Measurements from ENCODE around the gene OR51M1. TPM values are rescaled to one million over a fixed set of nuclear protein-coding genes. Genes with fewer than 3 reads are reported as not detected.
"Not testable (repeated sequence)": the region's sequence is repeated elsewhere in the genome, so short reads cannot be mapped to it uniquely, and the experiment has no call there.

The OR51M1 gene, protein sequence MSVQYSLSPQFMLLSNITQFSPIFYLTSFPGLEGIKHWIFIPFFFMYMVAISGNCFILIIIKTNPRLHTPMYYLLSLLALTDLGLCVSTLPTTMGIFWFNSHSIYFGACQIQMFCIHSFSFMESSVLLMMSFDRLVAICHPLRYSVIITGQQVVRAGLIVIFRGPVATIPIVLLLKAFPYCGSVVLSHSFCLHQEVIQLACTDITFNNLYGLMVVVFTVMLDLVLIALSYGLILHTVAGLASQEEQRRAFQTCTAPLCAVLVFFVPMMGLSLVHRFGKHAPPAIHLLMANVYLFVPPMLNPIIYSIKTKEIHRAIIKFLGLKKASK
- total RNA-seq, result not detected
- long read RNA-seq, result 0 reads

DNA sequence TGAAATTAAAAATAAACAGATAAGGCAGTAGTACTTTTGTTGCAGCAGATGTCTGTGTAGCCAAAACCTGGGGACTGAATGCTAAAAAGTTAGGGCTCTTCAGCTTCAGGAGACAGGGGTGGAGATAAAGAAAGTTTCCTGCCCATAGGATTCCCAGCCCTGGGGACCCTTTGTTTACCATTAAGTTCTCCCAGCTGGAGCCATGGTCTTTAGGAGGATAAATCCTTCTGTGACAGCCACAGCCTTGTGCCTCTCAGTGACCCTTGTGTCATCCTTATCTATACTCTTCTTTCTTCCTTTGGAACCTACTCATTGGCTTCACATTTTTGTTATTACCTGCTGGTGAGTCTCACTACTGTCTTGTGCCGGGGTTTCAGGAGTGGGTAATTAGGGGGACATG, at the start of gene OR51M1:
Gene OR51M1, plus strand, starts transcription at position 237 of the 400 bp plus-strand sequence. CDS start 5,587 bp downstream, outside the sequence.
- DNase-seq (ENCODE audit: low spot score), result no peak

DNA sequence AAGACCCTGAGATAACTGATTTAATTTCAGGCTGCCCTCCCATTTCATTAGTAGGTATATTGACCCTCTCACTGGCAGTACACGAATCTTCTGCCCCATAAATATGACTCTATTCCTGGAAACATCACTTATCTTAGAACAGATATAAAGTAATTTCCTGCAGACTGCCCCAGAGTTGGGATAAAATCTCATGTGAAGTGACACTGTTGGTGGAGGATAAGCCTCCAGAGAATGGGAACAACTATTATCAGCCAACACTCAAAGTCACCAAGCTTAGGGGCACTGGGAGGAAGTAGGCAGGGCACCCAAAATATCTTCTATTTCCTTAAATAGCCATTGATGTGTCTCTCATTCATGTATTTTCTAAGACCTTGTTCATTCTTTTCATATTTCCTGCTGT, 48.4 kb upstream of the OR51M1 start:
- DNase-seq (ENCODE audit: low spot score), result no peak

DNA sequence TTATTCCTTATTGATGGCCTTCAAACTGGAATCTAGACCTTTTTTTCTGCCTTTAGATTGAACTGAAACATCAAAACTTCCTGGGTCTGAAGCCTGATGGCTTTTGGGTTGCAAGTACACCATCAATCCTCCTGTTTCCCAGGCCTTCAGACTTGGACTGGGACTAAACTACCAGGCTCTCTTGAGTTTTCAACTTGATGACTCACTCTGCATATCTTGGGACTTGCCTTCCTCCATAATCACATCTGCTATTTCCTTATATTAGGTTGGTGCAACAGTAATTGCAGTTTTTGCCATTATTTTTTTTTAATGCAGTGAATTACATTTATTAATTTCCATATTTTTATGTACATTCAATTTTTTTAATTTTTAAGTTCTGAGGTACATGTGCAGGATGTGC, 47.3 kb upstream of the OR51M1 start:
- DNase-seq (ENCODE audit: low spot score), result no peak

DNA sequence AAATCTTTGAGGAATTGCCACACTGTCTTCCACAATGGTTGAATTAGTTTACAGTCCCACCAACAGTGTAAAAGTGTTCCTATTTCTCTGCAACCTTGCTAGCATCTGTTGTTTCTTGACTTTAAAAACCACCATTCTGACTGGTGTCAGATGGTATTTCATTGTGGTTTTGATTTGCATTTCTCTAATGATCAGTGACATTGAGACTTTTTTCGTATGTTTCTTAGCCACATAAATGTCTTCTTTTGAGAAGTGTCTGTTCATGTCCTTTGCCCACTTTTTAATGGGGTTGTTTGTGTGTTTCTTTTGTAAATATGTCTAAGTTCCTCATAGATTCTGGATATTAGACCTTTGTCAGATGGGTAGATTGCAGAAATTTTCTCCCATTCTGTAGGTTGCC, 46.4 kb upstream of the OR51M1 start:
- not testable (repeated sequence) for DNase-seq (ENCODE audit: low spot score)

DNA sequence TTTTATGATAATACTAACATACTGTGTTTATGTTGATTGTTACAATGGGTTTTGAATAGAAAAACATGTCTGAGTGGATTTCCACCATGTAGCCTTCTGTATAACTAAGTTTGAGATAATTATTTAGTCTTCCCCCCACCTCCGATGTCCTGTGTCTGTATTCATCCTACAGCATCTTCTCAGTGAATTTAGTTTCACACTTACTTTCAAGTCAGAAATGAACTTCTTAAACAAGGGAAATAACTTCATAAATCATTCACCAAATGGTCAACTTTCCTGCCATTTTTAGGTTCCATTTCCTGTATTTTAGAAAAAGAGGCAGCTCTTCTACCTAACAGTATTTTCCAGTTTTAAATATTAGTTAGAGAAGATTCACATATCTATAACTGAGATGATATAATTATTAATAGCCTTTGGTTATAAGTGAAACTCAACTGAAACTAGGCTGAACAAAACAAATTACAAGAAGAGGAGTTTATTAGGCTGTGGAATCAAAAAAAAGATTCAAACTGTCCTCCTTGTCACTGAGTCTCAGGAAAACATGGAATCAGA, 43.8 kb upstream of the OR51M1 start:
- DNase-seq (ENCODE audit: low spot score), result no peak

DNA sequence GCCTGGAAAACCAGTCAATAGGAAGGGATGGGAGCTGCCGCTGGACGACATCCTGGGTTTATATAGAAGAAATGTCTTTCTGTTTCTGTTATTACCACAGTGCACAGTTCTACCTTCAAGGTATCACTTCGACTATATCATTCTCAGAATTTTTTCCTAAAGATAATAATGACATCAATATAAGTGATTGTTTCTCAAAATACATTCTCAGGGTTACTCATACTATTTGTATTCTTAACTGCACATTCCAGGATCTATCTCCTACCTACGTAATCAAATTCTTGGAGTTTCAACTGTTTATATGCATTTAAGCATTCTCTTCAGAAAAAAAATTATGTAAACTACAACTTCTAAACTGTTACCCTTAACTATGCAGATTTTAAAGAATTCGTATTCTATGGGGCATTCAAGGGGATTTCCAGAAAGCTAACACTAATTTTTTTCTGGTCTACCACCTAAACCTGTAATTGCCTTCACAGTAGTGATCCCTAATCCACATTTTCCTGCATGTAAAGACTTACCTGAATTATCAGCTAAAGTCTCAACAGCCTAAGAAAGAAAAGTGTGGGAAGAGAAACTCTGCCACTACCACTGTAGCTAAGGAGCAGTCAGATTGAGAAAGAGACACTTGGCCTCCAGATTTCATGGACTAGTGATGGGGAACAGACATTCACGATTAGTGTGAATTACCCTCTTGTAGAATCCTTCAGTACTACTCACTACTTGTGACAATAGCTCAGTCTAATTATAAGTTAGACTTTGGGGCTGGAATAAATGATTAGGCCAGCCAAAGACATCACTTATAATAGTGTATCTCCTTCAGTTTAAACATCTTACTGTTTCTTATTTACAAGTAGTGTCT, 39.9 kb upstream of the OR51M1 start, which contains the start of gene OR51B5:
Gene OR51B5, minus strand, starts transcription at position 51 of the 862 bp plus-strand sequence. Its CDS starts 0 bp downstream, at position 51.
- no peak for DNase-seq (ENCODE audit: low spot score)

DNA sequence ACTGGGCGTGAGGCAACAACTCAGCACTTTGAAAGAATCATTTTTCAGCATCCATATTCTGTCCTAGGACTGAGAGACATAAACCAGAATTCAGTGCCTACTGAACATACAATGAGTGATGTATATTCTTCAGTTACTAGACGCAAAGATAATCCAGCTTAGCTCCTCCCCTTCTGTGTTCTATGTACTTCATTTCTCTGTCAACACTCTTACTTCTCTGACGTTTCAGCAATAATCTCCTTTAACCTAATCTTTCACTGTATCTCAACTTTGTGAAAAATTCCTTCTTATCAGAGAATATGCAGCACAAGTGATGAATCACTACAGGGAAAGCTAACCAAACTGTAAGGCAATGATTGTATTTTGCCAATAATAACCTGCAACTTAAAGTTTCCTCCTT, 37.8 kb upstream of the OR51M1 start:
- no peak for DNase-seq (ENCODE audit: low spot score)

DNA sequence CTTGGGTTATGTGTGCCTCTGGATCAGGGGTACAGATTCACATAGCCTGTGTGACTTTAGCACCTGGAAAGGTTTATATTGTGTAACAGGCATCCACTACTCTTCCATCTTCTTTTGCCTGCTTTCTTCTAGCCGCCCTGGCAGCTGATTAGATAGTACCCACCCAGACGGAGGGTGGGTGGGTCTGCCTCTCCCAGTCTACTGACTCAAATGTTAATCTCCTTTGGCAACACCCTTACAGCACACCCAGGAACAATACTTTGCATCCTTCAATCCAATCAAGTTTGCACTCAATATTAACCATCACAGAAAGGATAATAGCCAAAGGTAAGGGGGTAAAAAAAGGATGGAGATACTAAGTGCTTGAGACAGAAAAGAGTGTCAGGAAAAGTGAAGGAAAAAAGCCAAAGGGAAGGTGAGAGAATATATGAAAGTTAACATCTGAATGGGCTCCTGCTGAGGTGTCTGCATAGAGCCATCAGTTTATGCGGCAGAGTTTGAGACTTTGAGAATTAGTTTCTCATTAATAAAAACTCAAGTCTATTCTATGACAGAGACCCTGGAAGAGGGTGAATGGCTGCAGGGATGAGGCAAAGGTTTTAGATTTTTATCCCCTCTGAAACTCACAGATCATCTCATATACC, 34.9 kb upstream of the OR51M1 start:
- DNase-seq (ENCODE audit: low spot score), result no peak

DNA sequence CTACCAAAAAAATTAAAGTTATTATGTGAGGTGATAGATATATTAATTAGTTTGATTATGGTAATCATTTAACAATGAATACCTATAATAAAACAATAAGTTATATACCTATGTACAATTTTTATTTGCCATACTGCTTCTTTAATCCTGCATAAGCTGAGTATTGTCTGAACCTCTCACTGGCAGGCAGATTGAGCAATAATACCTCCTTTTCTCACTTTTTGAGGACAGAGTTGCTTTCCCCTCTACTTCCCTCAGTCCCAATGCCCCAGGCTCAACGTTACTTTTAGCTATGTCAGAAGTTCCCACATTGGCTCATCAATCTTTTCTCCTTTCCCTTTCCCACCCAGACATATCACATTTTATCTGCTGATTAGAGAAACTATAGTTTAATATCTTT, 34.1 kb upstream of the OR51M1 start:
- DNase-seq (ENCODE audit: low spot score), result no peak

DNA sequence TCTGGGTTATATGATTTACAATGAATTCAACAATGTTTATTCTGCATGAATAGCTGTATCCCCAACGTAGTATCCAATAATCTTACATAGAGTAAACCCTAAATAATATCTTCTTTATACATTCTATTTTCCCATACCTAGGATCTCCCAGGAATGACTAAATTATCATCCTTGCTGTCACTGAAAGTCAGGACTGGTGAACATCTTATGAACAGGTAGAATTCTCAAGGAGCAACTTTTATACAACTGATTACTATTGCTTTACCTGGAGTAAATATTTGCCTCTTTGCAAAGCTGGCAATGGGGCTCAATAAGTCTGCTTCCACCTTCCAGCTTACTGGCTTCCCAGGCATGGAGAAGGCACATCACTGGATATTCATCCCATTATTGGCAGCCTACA, 32.4 kb upstream of the OR51M1 start, which contains the start of gene OR51B6:
Gene OR51B6, plus strand, starts transcription at position 301 of the 400 bp plus-strand sequence. Its CDS starts 0 bp downstream, at position 301.
- DNase-seq (ENCODE audit: low spot score), result no peak

DNA sequence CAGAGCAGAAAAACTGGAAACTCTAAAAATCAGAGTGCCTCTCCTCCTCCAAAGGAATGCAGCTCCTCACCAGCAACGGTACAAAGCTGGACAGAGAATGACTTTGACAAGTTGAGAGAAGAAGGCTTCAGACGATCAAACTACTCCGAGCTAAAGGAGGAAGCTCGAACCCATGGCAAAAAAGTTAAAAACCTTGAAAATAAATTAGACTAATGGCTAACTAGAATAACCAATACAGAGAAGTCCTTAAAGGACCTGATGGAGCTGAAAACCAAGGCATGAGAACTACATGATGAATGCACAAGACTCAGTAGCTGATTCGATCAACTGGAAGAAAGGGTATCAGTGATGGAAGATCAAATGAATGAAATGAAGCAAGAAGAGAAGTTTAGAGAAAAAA, 27.6 kb upstream of the OR51M1 start:
- not testable (repeated sequence) for DNase-seq (ENCODE audit: low spot score)

DNA sequence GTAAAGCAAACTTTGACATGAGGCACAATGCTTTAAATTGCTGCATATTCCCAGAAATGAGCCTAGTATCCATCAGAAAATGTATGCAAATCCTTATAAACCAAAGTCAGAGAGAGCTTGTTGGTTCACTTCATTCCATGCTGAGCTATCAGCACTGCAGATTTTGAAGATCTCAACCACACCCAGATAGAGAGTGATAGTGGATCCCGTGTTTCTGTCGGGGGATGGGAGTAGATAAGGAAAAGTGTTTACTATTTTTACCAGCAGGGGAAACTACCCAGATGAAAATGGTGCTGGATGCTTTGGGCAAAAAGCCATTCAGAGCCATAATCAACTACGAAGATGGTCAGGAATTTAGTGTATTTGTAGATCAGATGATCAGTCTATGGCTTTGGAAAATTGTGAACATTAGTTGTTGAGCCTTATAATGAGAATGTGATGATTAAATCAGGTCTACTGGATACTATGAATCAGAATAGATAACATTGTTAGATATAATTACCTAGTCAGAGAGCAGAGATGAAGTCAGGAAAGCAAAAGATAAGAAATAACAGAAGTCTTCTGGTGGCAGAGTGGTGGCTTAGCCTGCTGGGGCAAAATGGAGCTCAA, 21.5 kb upstream of the OR51M1 start:
- no peak for DNase-seq (ENCODE audit: low spot score)

DNA sequence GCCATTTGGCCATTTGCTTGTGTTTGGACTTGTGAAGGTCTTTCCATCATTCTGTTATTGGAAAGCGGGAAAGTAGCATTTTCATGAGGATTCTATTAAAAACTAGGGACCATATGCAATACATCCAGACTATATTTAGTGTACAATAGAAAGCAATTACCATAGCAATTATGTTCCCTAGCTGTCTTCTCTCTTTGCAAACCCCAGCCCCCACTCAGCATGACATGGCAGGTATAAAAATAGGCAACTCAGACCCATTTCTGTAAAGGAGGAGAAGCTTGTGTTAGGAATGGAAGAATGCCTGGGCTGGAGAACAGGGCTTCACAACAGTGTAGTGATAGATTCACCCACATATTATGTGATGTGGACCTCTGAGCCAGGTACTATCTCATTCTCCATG, 19.9 kb upstream of the OR51M1 start:
- no peak for DNase-seq (ENCODE audit: low spot score)

DNA sequence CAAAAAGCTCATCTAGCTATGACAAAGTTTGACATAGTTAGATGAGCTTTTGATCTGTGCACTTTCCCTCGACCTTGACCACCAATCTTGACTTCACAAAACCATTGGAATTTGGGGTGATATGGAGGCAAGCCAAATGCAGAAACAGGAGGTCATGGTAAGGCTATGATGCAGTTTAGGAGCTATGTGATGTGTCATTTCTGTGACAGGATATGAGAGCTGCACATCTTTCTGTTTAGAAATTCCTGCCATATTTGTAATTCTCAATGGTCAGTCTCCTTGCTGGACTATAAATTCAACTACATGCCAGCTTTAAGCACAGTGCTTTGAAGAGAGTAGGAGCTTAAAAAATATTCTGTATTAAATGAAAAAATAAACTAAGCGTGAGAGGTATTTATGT, 19.4 kb upstream of the OR51M1 start:
- DNase-seq (ENCODE audit: low spot score), result no peak

DNA sequence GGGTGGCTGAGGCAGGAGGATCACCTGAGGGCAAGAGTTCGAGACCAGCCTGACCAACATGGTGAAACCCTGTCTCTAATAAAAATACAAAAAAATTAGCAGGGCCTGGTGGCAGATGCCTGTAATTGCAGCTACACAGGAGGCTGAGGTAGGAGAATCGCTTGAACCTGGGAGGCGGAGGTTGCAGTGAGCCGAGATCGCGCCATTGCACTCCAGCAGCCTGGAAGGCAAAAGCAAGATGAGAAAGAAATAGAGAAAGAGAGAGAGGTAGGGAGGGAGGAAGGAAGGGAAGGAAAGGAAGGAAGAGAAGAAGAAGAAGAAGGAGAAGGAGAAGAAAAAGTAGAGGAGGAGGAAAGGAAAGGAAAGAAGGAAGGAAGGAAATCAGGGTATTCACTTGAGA, 17.2 kb upstream of the OR51M1 start:
- not testable (repeated sequence) for DNase-seq (ENCODE audit: low spot score)

DNA sequence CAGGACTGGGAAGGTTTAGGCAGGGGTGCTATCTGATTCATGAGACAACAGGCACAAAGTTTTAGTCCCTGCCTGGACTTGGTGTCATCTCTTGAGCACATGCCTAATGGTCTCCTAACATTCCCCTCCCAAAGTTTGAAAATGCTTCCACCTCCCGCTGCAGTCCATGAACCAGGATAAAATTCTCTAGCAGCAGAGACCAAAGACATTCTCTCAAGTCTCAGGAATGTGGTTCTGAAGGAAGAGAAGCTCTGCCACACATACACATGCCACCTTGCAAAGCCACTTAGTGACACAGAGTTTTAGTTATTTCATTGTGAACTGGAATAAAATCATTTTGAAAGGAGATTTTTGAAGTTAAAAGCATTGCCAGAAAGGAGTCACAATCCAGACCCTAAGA, 16.8 kb upstream of the OR51M1 start:
- DNase-seq (ENCODE audit: low spot score), result no peak

DNA sequence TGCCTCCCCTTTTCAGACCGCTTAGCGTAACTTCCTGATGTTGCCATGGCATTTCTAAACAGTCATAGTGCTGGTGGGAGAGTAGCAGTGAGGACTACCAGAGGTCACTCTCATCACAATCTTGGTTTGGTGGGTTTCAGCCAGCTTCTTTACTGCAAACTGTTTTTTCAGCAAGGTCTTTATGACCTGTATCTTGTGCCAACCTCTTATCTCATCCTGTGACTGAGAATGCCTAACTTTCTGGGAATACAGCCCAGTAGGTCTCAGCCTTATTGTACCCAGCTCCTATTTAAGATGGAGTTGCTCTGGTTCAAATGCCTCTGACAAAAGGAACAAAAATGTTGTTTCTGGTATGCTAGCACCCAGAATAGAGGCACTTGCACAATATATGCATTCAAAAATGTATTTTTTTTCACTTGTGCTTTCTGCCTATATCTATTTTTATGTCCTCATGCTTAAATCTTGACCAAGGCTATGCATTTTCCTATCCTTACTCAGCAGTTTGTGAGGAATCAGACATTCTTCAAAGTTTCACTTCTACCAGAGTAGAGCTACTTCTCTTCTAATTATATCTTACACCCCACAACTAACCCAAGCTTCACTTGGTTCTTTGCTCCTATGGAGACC, 16.1 kb upstream of the OR51M1 start:
- no peak for DNase-seq (ENCODE audit: low spot score)

DNA sequence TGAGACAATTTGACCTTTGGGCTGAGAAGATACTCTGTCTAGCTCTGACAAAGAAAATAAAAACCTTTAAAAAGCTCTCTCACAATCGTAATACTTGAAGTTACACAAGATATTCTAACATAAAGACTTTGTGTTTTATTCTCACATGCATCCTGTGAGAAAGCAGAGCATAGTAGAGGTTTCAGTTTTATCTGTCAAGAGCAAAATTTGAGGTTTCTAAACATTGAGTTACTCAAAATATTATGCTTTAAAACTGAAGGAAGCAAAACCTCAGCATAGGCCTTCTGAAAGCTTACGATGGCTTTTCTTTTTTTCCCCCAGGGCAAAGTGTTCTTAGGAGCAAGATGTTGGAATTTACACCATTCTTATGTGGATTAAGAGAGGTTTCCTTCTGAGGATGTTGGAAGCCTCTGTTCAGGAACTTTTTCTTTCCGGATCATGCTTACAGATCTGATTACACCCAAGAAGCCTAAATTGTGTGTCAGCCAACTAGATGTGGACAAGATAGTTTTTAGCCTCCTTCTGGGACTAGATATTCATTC, 15.0 kb upstream of the OR51M1 start:
- no peak for DNase-seq (ENCODE audit: low spot score)

DNA sequence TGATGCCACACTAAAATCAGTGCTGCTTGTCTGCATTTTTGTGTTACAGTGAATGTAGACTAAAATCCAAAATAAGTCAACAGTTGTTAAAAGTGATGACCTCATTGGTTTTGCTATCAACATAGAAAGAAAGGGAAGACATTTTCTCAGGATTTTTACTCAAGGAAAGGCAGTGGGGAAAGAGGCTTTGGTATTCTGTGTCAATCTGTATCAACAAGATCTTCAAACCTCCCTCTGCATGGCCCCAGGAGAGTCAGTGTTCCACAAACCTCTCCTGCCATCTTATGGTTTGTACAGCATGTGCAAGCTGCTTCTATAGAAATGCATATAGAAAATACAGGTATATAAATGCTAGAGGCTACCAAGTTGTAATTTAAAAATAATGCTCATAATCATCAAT, 13.8 kb upstream of the OR51M1 start:
- DNase-seq (ENCODE audit: low spot score), result no peak

DNA sequence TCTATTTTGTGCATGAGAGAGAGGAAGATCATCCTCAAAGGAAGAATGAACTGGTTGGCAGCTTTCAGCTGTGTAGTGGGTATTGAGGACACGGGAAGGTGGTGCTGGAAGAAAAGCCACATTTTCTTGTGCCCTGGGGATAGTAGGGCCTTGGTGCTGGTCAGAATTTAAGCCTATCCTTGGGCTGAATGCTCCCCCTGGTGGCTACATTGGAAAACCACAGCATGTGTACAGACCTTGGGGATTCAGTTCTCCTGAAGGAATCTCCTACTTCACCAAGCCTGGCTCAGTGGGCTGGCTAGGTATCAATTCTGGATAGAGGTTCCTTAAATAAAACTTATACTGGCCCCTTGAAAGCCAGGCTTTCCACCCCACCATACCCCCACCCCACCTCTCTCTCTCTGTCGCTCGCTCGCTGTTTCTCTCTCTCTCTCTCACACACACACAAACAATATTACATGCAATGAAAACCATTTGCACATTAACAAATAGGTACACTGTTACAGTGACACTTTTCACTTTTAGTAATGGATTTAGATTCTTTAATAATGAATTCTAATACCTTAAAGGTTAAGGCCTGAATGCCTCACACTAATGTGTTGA, 2.8 kb upstream of the OR51M1 start:
- no peak for DNase-seq (ENCODE audit: low spot score)

Measured in mesenteric fat pad (tissue), 1 donor.